Measurements from ENCODE around the gene HOXB1. TPM values are rescaled to one million over a fixed set of nuclear protein-coding genes. Genes with fewer than 3 reads are reported as not detected.
A peak's percentile ranks its signal among the peaks of the same experiment; 100 is the strongest.
"Not testable (repeated sequence)": the region's sequence is repeated elsewhere in the genome, so short reads cannot be mapped to it uniquely, and the experiment has no call there.

HOXB1 gene
- total RNA-seq, 4 donors from 2014 or later, result 0.19 TPM; not detected in 3

- intact Hi-C loops (cut with DNase I), result no loop called here
- peak overlapping the region in 2 of 4 donors; percentile 29 to 42 for H3K27ac ChIP-seq
- WGBS, 2 donors, result 21 to 57% methylated on average over 2 to 4 of the region's 6 CpGs
Observed at GRCh38 chr17:48483004-48483403, 47.8 kb downstream of the HOXB1 start.

GRCh38 chr17:48482301-48482700 is 48.5 kb downstream of the HOXB1 start:
- H3K36me3 ChIP-seq; H3K27ac ChIP-seq; H3K4me3 ChIP-seq; intact Hi-C loops (cut with DNase I); DNase-seq; H3K9me3 ChIP-seq: not testable (repeated sequence)
- WGBS, 2 donors, result 88 to 89% methylated on average over 3 to 4 of the region's 4 CpGs
- peaks cover 0 to 13% (median 8%) of the 10 kb centered on the region in 3 donors for H3K4me1 ChIP-seq
- peaks cover 0 to 66% (median 0%) of the 10 kb centered on the region in 4 donors for H3K27me3 ChIP-seq

More at GRCh38 chr17:48483004-48483403, 47.8 kb downstream of the HOXB1 start:
- no peak for TF ChIP-seq CTCF (IDR thresholded peaks at IDR 0.05)
- Histone ChIP-seq H3K4me3 (no peak overlapping the region), H3K4me1 (peaks cover 0 to 13% (median 8%) of the 10 kb centered on the region in 3 donors), H3K9me3 (no peaks in the 10 kb centered on the region), H3K36me3 (no peaks in the 10 kb centered on the region), H3K27me3 (peaks cover 0 to 59% (median 0%) of the 10 kb centered on the region in 4 donors)
- no peak for DNase-seq

GRCh38 chr17:48479014-48479402 is 51.8 kb downstream of the HOXB1 start:
- H3K27me3 ChIP-seq, result peaks cover 0 to 57% (median 0%) of the 10 kb centered on the region in 4 donors
- no peaks in the 10 kb centered on the region for H3K36me3 ChIP-seq
- no peak for TF ChIP-seq POLR2A (IDR thresholded peaks at IDR 0.05)
- no peak for TF ChIP-seq CTCF (IDR thresholded peaks at IDR 0.05)
- no peak overlapping the region for H3K27ac ChIP-seq
- H3K4me1 ChIP-seq, result peaks cover 0 to 13% (median 8%) of the 10 kb centered on the region in 3 donors
- no peak for DNase-seq
- intact Hi-C loops (cut with DNase I), result loop anchor here (10.0 kb wide), 1 partner anchor 104 kb away; no protein-coding TSS in a partner anchor
- H3K9me3 ChIP-seq, result no peaks in the 10 kb centered on the region
- 56 to 76% methylated on average over 2 of the region's 2 CpGs for WGBS, 2 donors
- H3K4me3 ChIP-seq, result no peak overlapping the region

Small RNA genes lying within 50 kb of the gene (small RNA-seq; reads per million reads assigned to genes)
- gene RF00019, result 0 reads per million in 4 donors

Other genes starting within 250 kb of the HOXB1 start
- 1 to 10 TPM in 2 of 4 donors, under 1 TPM in 1, not detected in 1; 0.83 to 5.1 (median 3.4) TPM for gene SKAP1, start 100.8 kb downstream of the HOXB1 start, total RNA-seq
- gene HOXB2, start 14.1 kb upstream of the HOXB1 start, total RNA-seq, result 10 to 100 TPM in 3 of 4 donors, 1 to 10 TPM in 1; 9.2 to 24.2 (median 17.1) TPM
- 1 to 10 TPM in 3 of 4 donors, under 1 TPM in 1; 0.27 to 2.9 (median 1.8) TPM for gene HOXB4, start 47.3 kb upstream of the HOXB1 start, total RNA-seq
- gene HOXB3, start 59.2 kb upstream of the HOXB1 start, total RNA-seq, result 10 to 100 TPM in 1 of 4 donors, 1 to 10 TPM in 3; 2.5 to 11.1 (median 5.8) TPM
- gene HOXB5, start 62.8 kb upstream of the HOXB1 start, total RNA-seq, result not detected
- gene HOXB6, start 74.0 kb upstream of the HOXB1 start, total RNA-seq, result 1 to 10 TPM in 2 of 4 donors, not detected in 2; 1.3 to 3.1 TPM
- under 1 TPM in 2 of 4 donors, not detected in 2; 0.38 to 0.64 TPM for gene HOXB7, start 80.0 kb upstream of the HOXB1 start, total RNA-seq
- not detected for gene HOXB8, start 84.3 kb upstream of the HOXB1 start, total RNA-seq
- gene HOXB9, start 95.3 kb upstream of the HOXB1 start, total RNA-seq, result not detected
- not detected for gene PRAC1, start 191.5 kb upstream of the HOXB1 start, total RNA-seq
- gene PRAC2, start 192.2 kb upstream of the HOXB1 start, total RNA-seq, result not detected
- not detected for gene HOXB13, start 197.7 kb upstream of the HOXB1 start, total RNA-seq